Pons (tissue), 1 donor: ENCODE measurements around the gene MATK.
"Not testable (repeated sequence)": the region's sequence is repeated elsewhere in the genome, so short reads cannot be mapped to it uniquely, and the experiment has no call there.

ENCODE experiments used
- DNase-seq: peaks from one replicate; pipeline ENCODE4 v3.0.0-alpha.2; 2016; ENCODE audit warnings: low spot score

MATK gene

DNA sequence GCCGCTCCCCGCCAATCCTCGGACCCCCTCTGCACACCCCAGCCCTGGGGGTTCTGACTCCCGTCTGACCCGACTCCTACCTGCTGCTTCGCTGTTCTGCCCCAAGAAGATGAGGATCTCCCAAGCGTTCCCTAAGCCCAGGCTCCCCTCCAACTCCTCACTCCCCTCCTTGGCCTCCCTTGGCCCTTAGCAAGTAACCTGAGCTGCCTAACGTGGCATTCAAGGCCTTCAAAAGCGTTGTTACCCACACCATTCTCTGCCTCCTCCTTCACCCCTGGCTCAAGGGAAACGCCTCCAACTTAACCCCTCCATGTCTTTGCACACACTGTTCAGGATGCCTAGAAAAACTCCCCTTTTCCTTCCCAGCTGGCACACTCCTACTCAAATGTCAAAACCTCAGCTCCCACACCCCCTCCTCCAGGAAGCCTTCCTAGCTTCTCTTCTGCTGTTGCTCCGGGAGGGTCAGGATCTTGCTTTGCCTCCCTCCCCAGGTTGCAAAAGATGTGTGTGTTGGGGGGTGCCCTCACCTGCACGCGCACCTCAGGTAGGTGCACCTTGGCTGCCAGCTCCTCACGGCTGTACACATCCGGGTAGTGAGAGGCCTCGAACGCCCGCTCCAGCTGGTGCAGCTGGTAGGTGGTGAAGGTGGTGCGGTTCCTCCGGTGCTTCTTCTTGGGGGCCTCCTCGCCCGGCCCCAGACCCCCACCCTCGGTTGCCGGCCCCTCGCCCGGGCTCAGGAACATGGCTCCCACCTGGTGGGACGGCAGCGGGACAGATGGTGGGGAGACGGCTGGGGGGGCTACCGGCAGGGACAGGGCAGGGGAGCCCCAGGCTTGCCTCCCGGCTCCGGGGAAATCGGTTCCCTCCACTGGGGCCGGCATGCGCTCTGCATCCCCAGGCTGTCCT lies 14.9 kb downstream of the MATK start:
- DNase-seq = no peak

DNA sequence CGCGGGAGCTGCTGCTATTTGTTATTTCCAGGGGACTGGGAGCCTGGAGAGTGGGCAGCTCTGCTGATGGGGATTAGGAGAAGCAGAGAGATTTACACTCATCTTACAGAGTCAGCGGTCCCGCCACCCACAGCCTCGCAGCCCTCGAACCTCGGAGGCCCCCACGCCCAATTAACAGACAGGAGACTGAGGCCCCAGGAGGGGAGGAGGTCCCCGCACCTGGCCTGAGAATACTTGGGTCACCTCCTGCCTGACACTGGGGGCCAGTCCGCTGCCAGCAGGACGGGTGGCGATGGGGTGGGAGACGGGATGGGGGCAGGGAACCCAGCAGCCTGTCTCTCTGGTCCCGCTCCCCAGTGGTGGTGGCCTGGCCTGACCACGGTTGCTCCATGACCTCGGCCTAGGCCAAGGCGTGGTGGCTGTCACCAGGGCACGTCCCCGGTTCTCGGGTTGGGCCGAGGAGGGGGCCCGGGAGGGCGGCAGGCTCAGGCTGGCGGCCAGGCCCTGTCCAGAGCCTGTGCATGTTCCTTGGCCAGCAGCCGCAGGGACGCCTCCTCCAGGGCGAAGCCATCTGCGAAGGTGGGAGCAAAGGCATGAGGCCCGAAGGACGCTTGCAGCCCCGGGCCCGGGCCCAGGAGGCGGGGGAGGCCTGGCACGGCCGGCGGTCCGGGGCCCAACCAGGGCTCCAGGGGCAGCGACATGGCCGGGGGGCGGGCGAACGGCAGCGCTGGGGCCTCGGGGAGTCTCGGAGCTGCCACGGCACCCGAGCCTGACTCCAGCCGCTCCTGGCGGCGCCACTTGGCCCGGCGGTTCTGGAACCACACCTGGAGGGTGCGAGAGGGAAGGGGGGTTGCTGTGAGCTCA lies 15.8 kb downstream of the MATK start:
- no peak for DNase-seq

DNA sequence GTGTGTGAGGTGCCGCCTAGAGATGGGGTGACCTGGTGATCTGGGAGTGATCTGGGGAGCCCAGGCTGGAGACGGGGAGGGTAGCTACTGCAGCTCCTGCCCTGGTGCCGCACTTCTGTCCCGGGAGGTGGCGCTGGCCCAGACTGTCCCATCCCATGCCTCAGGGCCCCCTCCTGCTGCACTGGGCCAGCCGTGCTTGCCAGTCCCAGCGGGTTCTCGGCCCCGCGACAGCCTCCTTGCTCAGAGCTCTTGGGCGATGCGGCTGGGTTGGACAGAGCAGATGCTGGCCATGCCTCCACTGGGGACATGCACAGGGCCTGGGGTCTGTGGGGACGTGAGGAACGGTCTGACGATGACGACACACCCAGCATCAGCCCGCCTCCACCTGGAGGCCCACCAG lies 16.7 kb downstream of the MATK start:
- DNase-seq = no peak

DNA sequence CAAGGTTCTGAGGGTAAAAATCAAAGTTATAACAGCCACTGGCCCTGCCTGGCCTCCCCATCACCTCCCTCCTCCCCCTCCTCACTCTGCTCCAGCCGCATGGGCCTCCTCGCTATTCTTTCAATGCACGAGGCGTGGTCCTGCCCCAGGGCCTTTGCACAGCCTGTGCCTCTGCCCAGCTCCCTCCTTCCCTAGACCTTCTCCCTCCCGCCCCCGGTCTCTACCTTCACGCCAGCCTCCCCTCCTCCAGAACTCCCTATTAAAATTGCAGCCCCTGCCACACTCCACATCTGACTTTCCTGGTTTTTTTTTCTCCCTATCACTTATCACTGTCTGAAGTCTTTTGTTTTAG lies 17.5 kb downstream of the MATK start:
- no peak for DNase-seq

DNA sequence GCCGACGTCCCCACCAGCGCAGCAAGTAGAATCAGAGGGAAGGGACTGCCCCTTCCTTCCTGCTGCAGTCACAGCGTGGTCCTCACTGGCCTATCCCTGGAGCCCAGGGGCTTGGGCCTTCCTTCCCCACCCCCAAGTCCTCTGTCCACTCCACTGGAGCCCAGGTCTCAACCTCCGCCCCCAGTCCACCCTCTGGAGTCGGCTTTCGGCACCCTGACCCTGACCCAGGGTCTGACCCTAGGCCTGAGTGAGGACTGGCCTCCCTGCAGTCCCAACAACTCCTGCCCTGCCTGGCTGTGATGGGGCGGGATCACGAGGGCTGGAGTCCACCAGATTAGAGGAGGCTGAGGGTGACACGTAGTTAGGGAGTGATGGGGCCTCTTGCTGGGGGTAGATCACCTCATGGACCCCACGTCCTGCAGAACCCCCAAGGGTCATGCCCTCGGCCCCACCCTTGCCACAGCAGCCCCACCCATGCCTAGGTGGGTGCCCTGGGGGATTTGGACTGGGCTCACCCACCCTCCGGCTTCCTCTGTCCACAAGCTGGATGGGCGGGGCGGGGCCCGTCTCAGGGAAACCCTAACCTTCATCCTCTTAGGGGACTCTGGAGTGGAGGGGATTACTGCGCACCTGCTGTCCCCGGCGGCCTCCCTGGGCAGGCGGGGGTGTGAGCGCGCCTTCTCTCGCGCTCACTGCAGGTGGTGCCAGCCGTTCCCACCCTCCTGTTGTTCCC lies 18.0 kb downstream of the MATK start:
- DNase-seq = no peak

DNA sequence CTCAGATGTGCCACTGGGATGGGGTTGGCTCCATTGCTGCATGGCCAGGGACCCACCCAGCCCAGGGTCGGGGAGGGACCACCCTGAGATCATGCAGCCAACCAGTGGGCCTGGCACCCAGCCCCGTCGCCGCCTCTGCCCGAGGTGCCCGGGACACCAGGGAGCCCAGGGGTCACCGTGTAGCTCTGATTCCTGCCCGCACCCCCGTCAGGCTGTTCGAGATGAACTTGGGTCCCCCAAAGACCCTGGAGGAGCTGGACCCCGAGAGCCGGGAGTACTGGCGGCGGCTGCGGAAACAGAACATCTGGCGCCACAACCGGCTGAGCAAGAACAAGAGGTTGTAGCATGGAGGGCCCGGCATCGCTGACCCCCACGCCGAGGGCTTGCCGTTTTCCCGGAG lies 19.1 kb downstream of the MATK start:
- no peak for DNase-seq

DNA sequence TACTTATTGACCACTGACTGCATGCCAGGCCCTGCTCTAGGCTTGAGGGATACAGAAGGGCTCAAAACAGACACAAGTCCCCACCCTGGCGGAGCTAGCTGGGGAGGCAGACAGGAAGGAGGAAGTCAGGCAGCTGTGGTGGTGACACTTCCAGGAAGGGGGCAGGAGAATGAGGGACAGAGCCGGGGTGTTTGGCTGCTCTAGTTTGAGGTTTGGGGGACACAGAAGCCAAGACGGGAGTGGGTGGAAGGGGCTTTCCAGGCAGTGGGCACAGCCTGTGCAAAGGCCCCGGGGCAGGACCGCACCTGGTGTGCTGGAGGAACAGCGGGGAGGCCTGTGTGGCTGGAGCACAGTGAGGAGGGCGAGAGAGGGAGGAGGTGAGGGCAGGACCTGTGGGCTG lies 19.7 kb downstream of the MATK start:
- no peak for DNase-seq

DNA sequence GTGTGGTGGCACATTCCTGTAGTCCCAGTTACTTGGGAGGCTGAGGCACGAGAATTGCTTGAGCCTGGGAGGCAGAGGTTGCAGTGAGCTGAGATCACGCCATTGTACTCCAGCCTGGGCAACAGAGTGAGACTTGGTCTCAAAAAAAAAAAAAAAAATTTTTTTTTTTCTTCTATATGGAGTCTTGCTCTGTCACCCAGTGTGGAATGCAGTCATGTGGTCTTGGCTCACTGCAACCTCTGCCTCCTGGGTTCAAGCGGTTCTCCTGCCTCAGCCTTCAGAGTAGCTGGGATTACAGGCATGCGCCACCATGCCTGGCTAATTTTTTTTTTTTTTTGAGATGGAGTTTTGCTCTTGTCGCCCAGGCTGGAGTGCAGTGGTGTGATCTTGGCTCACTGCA lies 20.4 kb downstream of the MATK start:
- not testable (repeated sequence) for DNase-seq

DNA sequence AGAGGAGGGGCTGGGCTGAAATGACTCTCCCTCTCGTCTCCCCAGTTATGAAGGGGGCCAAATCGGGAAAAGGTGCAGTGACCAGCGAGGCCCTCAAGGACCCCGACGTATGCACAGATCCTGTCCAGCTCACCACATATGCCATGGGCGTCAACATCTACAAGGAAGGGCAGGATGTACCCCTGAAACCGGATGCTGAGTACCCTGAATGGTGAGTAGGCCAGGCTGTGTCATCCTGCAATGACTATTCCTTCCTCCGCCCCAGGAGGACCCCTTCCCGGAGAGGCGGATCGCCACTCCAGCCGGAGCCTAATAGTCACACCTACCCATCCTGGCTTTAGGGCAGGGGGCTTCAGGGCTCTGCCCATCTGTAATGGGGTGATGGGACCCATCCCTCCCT lies 21.1 kb downstream of the MATK start:
- DNase-seq = no peak

DNA sequence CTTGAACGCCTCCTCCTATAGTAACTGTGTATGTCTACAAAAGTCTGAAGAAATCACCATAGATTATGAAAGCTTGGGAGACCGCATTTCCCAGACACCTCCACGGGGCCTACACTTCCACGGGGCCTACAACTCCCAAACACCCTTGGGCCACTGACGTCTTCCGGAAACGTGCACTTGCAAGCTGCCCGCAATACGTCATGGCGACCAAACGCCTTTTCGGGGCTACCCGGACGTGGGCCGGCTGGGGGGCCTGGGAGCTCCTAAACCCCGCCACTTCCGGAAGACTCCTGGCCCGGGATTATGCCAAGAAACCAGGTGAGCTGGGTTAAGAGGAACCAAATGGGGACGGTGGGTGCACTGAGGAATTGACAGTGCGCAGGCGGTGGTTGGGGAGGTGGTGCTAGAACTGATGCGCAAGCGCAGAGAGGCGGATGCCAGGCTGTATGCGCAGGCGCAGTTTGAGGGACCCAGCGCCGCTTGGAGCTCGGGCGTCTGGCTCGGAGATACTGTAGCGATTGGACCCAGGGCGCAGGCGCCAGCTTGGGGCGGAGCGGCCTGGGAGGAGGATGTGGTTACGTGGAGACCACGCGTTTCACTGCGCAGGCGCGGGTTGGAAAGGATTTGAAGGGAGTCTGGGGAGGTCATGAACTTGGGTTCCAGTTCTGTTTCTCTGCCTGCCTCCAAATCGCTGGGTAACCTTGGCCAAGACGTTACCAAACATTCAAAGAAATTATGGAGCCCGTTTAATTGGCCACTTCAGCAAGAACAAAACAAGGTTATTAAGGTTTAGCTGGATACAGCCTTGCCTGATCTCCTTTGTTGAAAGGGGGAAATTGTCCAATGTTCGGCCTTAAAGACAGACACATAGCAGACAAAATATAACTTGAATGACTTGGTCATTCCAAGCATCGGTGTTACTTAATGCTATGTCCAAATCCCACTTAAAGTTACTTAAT lies 23.4 kb downstream of the MATK start, which contains the start of gene MRPL54:
Gene MRPL54, plus strand, starts transcription at position 182 of the 959 bp plus-strand sequence. Its CDS starts 19 bp downstream, at position 201.
- DNase-seq = peak; percentile 100

DNA sequence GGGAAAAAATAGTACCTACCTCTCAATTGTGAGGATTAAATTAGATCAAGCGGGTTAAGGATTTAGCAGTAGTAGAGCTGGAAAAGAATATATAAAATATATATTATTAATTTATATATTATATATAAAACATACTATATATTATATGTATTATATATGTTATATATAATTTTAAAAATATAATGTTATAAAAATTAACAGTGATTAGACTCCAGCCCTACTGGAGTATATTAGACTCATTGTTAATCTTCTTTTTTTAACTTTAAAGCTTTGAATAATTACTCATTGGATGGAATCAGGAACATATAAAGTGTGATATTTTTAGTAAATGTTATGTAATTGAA lies 24.1 kb downstream of the MATK start:
- DNase-seq = no peak

DNA sequence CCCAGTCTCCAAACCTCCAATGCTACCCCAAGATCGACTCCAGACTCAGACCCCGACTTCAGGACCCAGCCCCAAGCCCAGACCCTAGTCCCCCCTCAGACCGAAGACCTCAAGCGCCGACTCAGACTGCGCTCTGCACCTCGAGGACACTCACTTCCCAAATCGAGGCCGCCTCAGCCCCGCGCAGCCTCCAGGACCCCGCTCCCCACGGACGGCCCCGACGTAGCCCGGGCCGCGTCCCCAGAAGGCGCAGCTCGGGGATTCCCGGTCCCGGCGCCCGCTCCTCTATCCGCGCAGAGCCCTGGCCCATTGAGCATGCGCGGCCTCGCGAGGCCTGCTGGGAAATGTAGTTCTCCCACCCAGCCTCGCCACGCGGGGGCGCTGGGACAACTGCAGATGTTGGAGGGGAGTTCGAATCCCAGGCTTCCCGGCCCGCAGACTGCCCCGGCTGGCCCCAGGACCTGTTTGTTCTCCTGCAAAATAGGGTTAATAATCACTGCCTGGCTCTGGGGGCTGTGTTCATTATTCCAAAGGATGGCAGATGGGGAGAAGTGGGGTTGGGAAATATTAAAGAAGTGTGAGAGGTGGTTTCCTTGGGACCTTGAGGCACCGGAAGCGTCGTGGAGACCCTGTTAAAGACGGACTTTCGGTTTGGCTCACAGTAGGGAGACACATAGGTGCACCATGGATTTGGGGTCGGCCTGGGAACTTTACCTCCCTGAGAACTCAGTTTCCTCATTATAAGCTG lies 24.6 kb downstream of the MATK start, which contains the start of gene APBA3:
Gene APBA3, minus strand, starts transcription at position 311 of the 748 bp plus-strand sequence. CDS start 1,428 bp downstream, outside the sequence.
- peak; percentile 88 for DNase-seq

DNA sequence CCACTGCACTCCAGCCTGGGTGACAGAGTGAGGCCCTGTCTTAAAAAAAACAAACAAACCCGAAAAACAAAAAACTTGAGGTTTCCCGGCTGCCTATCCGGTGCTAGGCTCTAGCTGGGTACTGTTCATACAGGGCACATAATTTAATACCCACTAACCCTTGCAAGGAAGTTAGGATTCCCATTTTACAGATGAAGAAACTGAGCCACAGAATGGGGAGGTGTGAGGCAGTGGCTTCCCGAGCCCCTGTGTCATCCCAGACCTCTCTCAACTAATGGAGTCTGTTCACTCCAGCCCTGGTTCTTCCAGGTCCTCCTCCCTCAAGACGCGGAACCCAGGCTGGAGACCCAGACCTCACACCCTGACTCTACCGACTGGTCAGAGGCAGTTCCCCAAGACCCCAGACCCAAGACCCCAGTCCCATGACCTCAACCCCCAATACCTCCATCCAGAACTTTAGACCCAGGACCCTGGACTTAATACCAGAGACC lies 25.3 kb downstream of the MATK start:
- DNase-seq = peak; percentile 17

DNA sequence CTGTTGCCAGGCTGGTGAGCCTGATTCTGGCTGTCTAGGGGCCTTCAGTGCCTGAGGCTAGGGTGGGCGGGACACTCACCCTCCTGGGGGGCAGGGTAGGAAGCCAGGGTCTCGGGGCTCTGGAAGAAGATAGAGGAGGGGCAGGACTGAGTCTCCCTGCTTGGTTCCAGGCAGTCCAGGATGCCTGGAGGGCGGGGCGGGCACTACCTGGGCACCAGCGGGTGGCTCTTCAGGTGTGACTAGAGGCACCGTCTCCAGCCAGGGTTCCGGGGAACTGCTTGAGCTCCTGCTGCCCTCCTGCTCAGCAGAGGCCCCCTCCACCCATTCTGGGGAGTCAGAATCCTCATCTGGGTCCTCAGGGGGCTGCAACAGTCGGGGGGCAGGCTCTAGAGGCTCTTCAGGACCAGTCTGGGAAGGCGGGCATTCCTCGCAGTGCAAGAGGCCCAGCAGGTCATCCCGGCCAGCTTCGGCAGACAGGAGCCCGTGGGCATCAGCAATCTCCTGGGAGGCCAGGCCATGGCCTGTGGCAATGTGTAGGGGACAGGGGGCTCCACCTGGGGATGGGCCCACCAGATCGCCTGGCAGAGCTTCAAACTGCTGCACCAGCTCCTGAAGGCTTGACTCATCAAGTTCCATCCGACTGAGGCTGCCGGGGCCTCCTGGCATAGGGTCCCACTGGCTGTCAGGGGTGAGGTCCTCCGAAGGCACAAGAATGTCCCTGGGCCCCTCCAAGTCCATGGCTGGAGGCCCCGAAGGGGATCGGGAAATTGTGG lies 26.5 kb downstream of the MATK start:
- DNase-seq = no peak

DNA sequence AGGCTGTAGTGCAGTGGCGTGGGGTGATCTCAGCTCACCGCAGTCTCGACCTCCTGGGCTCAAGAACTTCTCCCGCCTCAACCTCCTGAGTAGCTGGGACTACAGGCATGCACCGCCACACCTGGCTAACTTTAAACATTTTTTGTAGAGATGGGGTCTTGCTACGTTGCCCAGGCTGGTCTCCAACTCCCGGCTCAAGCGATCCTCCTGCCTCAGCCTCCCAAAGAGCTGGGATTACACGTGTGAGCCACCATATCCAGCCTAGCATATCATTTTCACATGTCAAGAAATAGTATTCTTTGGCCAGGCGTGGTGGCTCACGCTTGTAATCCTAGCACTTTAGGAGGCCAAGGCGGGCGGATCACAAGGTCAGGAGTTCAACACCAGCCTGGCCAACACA lies 27.9 kb downstream of the MATK start:
- DNase-seq = not testable (repeated sequence)

DNA sequence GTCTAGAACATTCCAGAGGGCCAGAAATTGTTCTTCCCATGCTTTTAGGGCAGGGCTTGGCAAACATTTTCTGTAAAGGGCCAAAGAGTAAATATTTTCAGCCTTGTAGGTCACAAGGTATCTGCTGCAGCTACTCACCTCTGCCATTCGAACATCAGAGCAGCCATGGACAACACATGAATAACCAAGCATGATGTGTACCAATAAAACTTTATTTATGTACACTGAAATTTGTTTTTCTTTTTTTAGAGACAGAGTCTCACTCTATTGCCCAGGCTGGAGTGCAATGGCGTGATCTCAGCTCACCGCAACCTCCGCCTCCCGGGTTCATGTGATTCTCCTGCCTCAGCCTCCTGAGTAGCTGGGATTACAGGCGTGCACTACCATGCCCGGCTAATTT lies 28.5 kb downstream of the MATK start:
- not testable (repeated sequence) for DNase-seq

DNA sequence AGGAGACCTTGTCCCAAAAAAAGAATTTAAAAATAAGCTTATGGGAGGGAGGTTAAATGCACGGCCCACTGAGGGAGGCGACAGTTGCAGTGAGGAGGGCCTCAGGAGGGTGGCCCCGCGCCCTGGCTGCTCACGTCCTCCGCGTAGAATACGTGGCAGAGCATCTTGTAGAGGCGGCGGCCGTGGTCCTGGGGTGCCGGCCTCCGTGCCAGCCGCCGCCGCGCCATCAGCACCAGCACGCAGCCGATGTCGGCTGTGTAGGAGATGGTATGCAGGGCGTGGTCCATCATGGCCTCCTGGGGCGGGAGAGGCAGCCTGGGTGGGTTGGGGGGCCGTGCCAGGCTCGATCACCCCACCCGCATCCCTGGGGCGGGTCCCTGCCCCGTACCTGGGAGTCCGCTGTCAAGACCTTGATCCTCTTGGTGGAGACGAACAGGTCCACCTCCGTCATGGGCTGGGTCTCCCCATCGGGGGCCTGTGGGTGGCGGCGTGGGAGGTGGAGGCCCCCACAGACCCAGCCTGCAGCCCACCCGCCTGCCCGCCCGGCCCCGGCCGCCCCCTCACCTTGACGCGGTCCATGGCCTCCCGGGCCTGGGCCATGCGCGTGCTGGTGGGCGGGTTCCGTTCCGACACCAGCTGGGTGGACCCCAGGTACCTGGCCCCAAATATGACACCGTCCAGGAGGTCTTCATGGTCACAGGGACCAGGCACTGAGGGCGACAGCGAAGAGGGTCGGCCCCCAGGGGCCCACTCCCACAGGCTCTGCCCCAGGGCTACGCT lies 32.4 kb downstream of the MATK start:
- no peak for DNase-seq

DNA sequence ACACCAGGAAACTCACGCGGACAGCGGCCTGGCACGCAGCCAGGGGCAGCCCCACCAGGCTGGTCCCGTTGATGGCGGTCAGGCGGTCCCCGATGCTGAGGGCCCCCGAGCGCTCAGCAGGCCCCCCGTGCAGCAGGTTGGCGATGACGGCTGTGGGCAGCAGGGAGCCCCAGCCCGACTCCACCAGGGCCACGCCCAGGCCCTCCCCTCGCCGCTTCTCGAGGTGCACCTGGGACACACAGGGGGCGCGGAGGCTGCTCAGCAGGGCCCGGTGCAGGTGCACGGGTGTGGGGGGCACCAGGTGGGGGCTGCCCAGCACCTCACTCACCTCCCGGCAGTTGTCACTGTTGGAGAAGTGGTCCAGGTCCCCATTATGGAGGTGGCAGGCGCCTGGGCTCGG lies 33.7 kb downstream of the MATK start:
- DNase-seq = no peak

DNA sequence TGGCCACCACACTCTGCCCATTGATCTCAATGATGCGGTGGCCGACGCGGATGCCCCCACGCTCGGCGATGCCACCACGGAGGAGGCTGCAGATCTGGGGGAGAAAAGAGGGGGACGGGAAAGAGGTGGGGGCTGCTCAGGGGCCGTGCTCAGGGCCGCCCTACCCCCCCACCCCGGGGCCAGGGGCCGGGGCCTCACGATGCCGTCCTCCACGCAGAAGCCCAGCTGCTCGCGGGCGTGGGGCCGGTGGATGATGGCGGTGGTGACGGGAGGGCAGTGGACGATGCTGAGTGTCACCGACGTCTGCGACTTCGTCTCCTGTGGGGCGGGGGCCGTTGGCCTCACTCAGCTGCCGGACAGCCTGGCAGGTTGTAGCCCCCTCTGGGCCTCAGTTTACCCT lies 34.9 kb downstream of the MATK start:
- DNase-seq = no peak
